Measurements from ENCODE around the gene TAGLN. TPM values are rescaled to one million over a fixed set of nuclear protein-coding genes. Genes with fewer than 3 reads are reported as not detected.

The TAGLN gene
- total RNA-seq, 2 experiments from 2014 or later, result 2.0 to 2.5 TPM

DNA sequence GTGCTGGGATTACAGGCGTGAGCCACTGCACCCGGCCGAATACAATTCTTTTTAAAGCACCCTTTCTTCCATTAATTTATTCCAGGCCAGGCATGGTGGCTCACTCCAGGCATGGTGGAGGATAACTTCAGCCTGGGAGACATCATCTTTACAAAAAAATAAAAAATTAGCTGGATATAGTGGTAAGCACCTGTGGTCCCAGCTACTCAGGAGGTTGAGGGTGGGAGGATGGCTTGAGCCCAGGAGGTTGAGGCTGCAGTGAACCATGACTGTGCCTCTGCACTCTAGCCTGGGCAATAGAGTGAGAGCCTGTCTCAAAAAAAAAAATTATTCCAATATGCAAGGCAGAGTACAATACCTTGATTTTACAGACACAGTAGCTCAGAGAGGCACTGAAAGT, 11.4 kb downstream of the TAGLN start:
- H3K4me1 Mint-ChIP-seq (ENCODE audit: low read depth), result no peaks in the 10 kb centered on the region
- ChIA-PET CTCF (interaction anchor here (1.1 to 1.5 kb wide), 2 partner anchors 16 to 114 kb away, joined by 3 to 8 read pairs; no protein-coding TSS in a partner anchor), POLR2A (interaction anchor here (0.8 to 1.2 kb wide), 2 partner anchors 9 to 17 kb away, joined by 4 read pairs; no protein-coding TSS in a partner anchor)
- H3K4me3 Mint-ChIP-seq, result no peak overlapping the region
- ATAC-seq (no peak), DNase-seq (no peak)
- no peaks in the 10 kb centered on the region for H3K9me3 Mint-ChIP-seq
- peaks cover 29% of the 10 kb centered on the region for H3K36me3 Mint-ChIP-seq (ENCODE audit: low read depth)
- no peak overlapping the region for H3K27ac Mint-ChIP-seq
- H3K27me3 Mint-ChIP-seq, result no peaks in the 10 kb centered on the region
- intact Hi-C loops (cut with micrococcal nuclease), result no loop called here
- TF ChIP-seq, protein P1, sequence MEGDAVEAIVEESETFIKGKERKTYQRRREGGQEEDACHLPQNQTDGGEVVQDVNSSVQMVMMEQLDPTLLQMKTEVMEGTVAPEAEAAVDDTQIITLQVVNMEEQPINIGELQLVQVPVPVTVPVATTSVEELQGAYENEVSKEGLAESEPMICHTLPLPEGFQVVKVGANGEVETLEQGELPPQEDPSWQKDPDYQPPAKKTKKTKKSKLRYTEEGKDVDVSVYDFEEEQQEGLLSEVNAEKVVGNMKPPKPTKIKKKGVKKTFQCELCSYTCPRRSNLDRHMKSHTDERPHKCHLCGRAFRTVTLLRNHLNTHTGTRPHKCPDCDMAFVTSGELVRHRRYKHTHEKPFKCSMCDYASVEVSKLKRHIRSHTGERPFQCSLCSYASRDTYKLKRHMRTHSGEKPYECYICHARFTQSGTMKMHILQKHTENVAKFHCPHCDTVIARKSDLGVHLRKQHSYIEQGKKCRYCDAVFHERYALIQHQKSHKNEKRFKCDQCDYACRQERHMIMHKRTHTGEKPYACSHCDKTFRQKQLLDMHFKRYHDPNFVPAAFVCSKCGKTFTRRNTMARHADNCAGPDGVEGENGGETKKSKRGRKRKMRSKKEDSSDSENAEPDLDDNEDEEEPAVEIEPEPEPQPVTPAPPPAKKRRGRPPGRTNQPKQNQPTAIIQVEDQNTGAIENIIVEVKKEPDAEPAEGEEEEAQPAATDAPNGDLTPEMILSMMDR (IDR thresholded peaks at IDR 0.05), result no peak

DNA sequence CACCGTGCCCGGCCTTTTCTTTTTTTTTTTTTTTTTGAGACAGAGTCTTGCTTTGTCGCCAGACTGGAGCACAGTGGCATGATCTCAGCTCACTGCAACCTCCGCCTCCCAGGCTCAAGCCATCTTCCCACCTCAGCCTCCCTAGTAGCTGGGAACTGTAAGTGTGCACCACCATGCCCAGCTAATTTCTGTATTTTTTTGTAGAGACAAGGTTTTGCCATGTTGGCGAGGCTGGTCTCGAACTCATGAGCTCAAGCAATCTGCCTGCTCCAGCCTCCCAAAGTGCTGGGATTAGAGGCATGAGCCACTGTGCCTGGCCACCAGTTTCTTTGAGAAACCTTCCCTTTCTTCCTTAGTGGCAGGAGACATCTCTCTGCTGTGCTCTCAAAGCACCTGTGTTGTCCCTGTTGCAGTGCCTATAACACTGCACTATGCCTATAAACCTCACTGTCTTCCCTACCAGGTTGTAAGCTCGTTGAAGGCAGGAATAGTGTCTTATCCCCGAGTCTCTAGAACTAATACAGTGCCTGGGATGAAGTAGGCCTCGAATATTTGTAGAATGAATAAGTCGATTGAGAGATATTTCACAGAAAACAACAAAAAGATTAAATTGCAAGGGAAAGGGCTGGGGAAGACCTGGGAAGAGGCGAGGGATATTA, 13.7 kb downstream of the TAGLN start:
- H3K27me3 Mint-ChIP-seq, result no peaks in the 10 kb centered on the region
- intact Hi-C loops (cut with micrococcal nuclease), result no loop called here
- no peak for DNase-seq
- peaks cover 36% of the 10 kb centered on the region for H3K36me3 Mint-ChIP-seq (ENCODE audit: low read depth)
- no peak overlapping the region for H3K4me3 Mint-ChIP-seq
- no peak overlapping the region for H3K27ac Mint-ChIP-seq
- ChIA-PET POLR2A (interaction anchor here (1.0 to 1.2 kb wide), 3 partner anchors 40 to 118 kb away, joined by 3 read pairs; no protein-coding TSS in a partner anchor), CTCF (interaction anchor here (0.7 to 1.6 kb wide), 2 partner anchors 32 to 422 kb away, joined by 3 to 4 read pairs; no protein-coding TSS in a partner anchor)
- TF ChIP-seq, protein P1 (IDR thresholded peaks at IDR 0.05), result no peak
- no peak for ATAC-seq
- H3K4me1 Mint-ChIP-seq (ENCODE audit: low read depth), result peaks cover 4% of the 10 kb centered on the region
- no peaks in the 10 kb centered on the region for H3K9me3 Mint-ChIP-seq

DNA sequence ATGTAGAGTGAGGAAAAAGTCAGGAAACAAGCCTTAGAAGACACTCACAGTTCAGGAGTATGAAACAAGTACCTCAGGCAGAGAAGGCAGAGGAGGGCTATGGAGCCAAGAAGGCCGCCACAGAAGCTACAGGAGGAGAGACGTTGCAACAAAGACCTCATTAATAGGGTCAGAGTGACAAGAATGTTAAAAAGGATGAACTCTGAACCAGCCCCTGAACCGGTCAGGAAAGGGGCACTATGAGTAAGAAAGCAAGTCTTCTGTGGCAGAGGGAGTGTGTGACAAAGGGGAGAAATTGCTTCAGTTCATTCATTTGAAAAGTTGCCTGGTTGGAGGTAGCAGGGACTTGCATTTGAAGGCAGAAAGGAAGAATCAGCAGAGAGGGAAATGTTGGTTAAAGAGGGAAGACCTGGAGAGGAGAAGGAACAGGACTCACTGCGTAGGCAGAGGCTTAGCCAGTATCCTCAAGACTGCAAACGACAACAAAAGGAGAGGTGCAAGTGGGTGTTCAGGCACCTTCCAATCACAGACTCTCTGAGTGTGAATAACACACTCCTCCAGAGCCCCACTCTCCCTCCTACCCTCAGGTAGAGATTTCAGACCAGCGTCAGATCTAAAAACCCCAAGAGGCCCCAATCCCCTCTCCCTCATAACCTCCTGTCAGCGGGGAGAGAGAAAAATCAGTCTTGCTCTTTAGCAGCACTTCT, 15.4 kb downstream of the TAGLN start:
- Mint-ChIP-seq H3K4me1 (ENCODE audit: low read depth) (peaks cover 4% of the 10 kb centered on the region), H3K4me3 (no peak overlapping the region), H3K27ac (peak overlapping the region; percentile 35), H3K9me3 (no peaks in the 10 kb centered on the region), H3K36me3 (ENCODE audit: low read depth) (peaks cover 51% of the 10 kb centered on the region), H3K27me3 (no peaks in the 10 kb centered on the region)
- ChIA-PET POLR2A (no interaction called here), CTCF (interaction anchor here (0.9 to 2.1 kb wide), 3 partner anchors 13 to 34 kb away, joined by 3 to 6 read pairs (median 4); no protein-coding TSS in a partner anchor)
- TF ChIP-seq, protein P1 (IDR thresholded peaks at IDR 0.05), result no peak
- DNase-seq, result no peak
- intact Hi-C loops (cut with micrococcal nuclease), result no loop called here
- no peak for ATAC-seq

DNA sequence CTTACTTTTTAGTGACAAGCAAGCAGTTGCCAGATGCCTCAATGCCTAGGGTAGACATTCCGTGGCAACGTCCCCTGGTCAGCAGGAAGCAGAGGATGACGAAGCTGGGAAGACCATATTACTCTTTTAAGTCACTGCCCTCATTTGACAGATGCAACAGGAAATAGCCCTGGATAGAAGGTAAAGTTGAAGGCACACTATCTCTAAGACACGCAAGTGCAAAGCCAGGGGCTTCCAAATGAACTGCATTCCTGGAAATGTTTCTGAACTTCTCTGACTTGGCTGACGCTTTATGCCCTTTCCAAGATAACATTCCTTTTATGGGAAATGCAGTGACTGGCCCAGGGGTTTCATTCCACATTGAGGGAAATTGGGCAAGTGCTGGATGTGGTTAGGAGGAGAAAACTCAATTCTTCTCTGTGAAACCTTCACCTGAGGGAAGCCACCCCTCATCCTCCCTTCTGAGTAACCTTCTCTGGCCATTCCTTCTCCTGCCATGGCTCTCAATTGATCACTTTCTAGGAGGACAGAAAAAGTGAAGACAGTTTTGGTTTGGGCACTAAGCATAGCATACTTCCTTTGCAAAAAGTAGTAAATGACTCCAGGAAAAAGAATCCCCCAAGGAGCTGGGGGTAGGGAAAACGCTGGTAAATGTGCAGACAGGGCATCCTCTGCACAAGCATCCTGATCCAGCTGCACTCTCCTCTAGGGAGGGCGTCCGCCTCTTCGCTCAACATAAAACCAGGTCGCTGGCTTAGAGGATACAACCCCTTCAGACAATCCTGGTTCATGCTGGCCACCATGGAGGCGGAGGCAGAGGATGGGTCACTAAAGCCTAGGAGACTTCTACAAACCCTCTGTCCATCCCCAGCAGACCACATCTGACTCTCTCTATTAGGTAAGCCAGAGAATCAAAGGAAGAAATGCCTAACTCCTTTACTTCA, 18.2 kb downstream of the TAGLN start:
- CTCF ChIA-PET, result interaction anchor here (0.7 to 2.2 kb wide), 5 partner anchors 10 to 87 kb away, joined by 3 to 12 read pairs (median 4); partner anchors contain the start of gene PCSK7
- POLR2A ChIA-PET, result no interaction called here
- Mint-ChIP-seq H3K9me3 (no peaks in the 10 kb centered on the region), H3K4me1 (ENCODE audit: low read depth) (peaks cover 4% of the 10 kb centered on the region), H3K36me3 (ENCODE audit: low read depth) (peaks cover 52% of the 10 kb centered on the region), H3K27me3 (no peaks in the 10 kb centered on the region), H3K4me3 (no peak overlapping the region), H3K27ac (peak overlapping the region; percentile 51)
- DNase-seq (no peak), ATAC-seq (no peak)
- TF ChIP-seq, protein P1 (IDR thresholded peaks at IDR 0.05), result no peak
- intact Hi-C loops (cut with micrococcal nuclease), result no loop called here

Measured in activated CD8-positive, alpha-beta T cell treated with anti-CD3 and anti-CD28 coated beads for 36 hours (primary cell).